ES-I3 (cell line): ENCODE data around the gene SLC35G1.

Experiments used
- H3K36me3 ChIP-seq: 2 replicates; pipeline ENCODE4 v1.6.1; 2013; ENCODE audit warnings: mild to moderate bottlenecking, low read length, control low read depth, moderate library complexity; ENCODE audit not compliant: insufficient read depth
- H3K4me1 ChIP-seq: 2 replicates; pipeline ENCODE4 v1.6.1; 2013; ENCODE audit warnings: mild to moderate bottlenecking, control low read depth, low read length; ENCODE audit not compliant: insufficient read depth
- H3K9ac ChIP-seq: 2 replicates; pipeline ENCODE4 v1.6.1; 2013; ENCODE audit warnings: low read depth, mild to moderate bottlenecking, low read length, moderate library complexity
- H3K9me3 ChIP-seq: 2 replicates; pipeline ENCODE4 v1.6.1; 2013; ENCODE audit warnings: mild to moderate bottlenecking, low read length, moderate library complexity; ENCODE audit not compliant: control insufficient read depth, insufficient read depth

Gene SLC35G1

DNA sequence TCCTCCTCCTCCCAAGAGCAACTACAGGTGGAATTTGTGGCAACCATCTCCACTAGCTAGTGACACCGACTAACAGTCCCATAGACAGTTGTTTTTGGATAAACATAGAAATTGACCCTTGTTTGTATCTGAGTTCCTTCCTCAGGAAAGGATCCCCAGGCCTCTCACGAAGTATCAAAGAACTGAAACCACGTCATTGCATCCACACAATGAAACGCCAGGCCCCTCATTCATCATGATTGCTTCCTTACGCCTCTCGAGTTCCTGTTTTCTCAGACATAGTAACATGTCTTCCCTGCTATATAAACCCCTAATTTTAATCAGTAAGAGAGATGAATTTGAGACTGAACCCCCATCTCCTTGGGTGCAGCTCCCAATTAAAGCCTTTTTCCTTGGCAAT is 18.1 kb downstream of the SLC35G1 start:
- no peaks in the 10 kb centered on the region for H3K9me3 ChIP-seq
- no peak overlapping the region for H3K9ac ChIP-seq
- H3K36me3 ChIP-seq: no peaks in the 10 kb centered on the region
- 0 out of 2 replicates have a peak, but pooled peaks cover 1% of the 10 kb centered on the region for H3K4me1 ChIP-seq

DNA sequence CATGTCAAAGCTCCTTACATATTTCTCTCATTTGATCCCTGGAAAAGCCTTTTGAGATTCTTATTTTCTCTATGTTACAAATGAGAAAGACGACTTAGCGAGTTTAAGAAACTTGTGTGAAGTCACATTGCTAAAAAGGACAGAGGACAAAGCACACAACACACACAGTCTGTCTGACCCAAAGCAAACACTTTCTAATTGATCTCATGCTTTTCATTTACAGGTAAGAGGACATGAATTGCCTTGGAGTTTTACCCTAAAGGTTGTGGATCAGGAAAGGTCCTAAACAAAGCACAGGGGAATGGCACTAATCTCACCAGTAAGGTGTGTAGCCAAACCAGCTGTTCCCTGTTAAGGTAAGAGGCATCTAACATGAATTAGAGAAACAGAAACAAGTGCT is 18.7 kb downstream of the SLC35G1 start:
- Histone ChIP-seq H3K9ac (no peak overlapping the region), H3K9me3 (no peaks in the 10 kb centered on the region), H3K36me3 (no peaks in the 10 kb centered on the region), H3K4me1 (peaks cover 7% of the 10 kb centered on the region)

DNA sequence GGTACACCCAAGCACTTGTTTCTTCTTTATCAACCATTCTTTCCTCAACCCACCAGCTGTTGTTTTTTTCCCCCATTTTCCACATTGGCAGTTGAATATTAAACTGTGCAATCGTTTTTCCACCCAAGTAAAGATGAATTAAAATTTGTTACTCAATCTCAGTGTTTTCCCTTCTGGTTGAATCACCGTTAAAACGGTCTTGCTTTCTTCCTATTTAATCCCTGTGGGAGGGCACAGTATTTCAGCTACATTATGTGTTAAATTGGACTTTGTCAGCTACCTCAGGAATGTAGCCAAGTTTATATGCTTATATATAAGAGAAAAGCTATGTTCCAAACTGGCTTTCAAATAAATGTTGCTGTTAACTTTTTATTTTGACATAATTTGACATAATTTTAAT is 19.9 kb downstream of the SLC35G1 start:
- Histone ChIP-seq H3K9me3 (no peaks in the 10 kb centered on the region), H3K36me3 (no peaks in the 10 kb centered on the region), H3K9ac (no peak overlapping the region), H3K4me1 (peaks cover 11% of the 10 kb centered on the region)

DNA sequence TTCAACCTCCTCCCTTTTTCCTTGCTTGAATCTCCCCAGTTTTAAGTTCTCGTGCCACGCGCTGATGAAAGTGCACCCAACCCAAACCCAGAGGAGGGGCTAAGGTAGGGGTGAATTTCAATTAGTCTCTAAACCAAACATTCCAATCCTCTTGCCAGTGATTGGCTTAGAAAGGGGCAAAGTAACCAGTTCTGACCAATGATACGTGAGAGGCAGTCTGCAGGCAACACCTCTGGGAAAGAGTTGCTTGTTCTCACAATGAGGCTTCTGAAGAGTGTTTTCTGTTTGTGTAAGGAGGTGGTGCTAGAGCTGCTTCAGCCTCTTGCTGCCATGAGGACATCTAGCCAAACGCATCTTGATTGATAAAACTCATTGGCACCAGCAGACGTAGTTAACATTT is 21.8 kb downstream of the SLC35G1 start:
- Histone ChIP-seq H3K9ac (peak overlapping the region; percentile 42; the same call in 1 of the 2 replicates), H3K9me3 (no peaks in the 10 kb centered on the region), H3K36me3 (no peaks in the 10 kb centered on the region), H3K4me1 (peaks cover 11% of the 10 kb centered on the region)

DNA sequence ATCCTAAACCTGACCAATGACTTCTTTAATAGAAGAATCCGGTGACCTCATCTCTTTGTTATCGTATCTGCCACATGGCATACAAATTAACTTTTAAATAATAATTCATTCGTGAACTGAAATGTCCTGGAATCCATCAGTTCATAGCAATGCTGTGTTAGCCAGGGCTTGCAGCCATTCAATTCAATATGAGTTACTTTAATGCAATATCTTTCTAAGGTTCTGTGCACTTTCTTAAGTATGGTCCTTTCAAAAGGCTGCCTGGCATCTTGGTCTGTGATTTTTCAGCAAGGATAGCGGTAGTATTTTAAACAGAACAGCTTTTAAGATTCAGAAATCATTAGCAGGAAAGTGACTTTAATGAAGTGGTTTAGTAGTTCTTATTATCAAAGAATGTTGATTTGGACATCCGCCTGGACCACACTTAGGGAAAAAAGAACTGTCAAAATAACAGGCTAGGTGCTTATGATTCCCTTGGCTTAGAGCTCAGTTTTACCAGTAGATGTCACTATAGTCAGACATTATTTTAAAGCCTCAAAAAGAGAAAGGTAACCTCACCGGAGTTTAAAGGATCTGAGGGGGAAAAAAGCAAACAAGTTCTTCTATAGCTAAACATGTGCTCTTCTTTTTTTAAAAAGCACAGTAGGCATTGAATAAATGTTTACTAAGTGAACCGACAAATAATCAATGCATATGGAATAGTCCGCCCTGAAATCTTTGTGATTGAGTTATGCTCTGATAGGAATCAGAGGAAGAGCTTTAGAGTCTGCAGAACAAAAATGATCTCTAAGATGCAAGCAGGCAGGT is 22.7 kb downstream of the SLC35G1 start:
- Histone ChIP-seq H3K4me1 (peaks cover 11% of the 10 kb centered on the region), H3K9me3 (no peaks in the 10 kb centered on the region), H3K9ac (peak overlapping the region; percentile 46; the same call in 1 of the 2 replicates), H3K36me3 (no peaks in the 10 kb centered on the region)

DNA sequence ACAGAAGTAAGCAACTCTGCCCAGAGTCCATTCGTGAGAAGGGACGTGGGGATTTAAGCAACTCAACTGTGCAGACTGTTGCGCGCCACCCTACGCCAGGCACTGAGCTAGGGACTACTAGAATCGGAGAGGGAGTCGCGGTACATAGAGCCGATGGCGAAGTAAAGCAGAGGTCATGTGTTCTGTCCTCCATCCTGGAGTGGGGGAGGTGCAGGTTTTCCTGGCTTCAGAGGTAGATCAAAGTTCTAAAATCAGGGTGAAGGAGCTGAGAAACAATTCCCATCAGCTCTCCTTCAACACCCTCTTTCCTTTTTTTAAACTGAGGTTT is 23.2 kb downstream of the SLC35G1 start:
- peak overlapping the region; percentile 46; the same call in 1 of the 2 replicates for H3K9ac ChIP-seq
- H3K9me3 ChIP-seq: no peaks in the 10 kb centered on the region
- H3K4me1 ChIP-seq: peaks cover 11% of the 10 kb centered on the region
- H3K36me3 ChIP-seq: no peaks in the 10 kb centered on the region

DNA sequence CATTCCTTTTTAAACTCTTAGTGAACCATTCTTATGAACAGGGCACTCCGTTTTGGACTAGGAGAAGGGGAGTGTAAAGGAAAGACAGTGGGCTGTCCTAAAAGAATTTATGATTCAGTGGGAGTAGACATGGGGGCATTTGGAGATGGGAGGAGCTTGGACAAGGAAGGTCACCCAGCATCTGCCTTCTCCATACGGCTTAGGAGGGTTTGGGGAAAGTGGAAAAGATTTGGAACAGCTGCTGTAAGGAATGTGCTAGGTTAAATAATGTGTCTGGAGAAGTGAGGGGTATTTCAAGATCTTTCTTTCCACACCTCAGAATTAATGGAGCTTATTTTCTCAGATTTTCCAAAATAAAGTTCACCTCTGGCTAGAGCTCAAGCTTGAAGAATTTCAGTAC is 24.0 kb downstream of the SLC35G1 start:
- Histone ChIP-seq H3K4me1 (peaks cover 11% of the 10 kb centered on the region), H3K9me3 (no peaks in the 10 kb centered on the region), H3K36me3 (no peaks in the 10 kb centered on the region), H3K9ac (no peak overlapping the region)

DNA sequence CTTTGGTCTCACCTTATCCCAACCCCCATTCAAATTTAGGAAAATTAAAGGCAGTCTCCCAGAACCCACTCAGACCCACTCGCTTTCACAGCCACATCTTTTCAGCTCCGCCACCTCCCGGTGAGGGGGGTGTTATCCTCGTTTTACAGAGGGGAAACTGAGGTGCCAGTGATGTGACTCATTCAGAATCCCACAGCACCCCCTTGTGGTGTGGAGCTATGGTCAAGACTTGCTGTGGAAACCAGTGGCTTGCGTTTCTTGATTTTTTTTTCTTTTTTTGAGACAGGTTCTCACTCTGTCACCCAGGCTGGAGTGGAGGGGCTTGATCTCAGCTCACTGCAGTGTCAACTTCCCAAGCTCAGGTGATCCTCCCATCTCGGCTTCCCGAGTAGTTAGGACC is 27.6 kb downstream of the SLC35G1 start:
- Histone ChIP-seq H3K9ac (no peak overlapping the region), H3K4me1 (peaks cover 11% of the 10 kb centered on the region), H3K36me3 (no peaks in the 10 kb centered on the region), H3K9me3 (no peaks in the 10 kb centered on the region)

DNA sequence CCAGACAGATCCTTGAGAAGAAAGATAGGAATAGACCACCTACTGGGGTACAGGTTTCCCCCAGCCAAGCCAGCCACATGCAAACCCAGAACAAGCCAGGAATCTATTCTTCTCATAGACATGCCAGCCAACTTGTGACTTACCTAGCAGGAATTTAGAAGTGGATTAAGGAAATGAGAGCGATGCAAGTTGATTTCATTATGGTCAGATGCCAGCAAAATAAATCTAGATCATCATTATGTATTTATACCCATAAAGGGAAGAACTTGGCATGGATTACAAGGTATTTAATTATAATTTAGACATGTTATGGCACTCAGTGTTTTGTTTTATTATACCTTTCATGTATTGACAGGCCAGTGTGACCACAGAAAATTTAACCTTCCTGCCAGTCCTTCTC is 32.8 kb downstream of the SLC35G1 start:
- Histone ChIP-seq H3K9ac (no peak overlapping the region), H3K4me1 (no peaks in the 10 kb centered on the region), H3K36me3 (no peaks in the 10 kb centered on the region), H3K9me3 (no peaks in the 10 kb centered on the region)

DNA sequence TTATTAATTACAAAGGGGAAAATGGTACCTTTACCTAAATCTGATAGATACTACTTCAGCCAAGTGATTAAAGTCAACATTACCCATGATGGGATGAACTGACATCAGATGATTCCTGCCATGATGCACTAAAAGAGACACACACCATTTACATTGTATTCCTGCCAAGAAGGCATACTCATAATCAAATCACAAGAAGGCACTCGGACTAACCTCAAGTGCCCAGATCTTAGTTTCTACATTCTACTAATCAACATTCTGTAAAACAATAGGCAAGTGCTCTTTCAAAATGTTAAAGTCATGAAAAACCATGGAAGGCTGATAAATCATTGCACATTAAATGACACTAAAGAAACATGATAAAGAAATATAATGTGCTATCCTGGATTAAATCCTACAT is 44.4 kb downstream of the SLC35G1 start:
- Histone ChIP-seq H3K36me3 (no peaks in the 10 kb centered on the region), H3K9ac (no peak overlapping the region), H3K9me3 (no peaks in the 10 kb centered on the region), H3K4me1 (no peaks in the 10 kb centered on the region)

DNA sequence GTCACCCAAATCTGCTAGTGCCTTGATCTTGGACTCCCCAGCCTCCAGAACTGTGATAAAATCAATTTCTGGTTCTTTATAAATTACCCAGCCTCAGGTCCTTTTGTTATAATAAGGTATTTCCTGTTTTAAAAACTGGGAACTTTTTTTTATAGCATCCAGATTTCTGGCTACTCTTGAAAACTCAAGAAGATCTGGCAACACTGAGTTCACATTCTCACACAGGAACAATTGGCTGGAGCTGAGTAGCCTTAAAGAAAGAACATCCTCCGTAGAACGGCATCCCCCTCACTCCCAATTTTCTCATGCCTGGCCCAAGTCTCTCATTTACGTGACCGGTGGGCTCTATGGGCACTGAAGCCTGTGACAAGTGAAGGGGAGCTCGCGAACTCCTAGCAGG is 47.1 kb downstream of the SLC35G1 start:
- Histone ChIP-seq H3K9me3 (no peaks in the 10 kb centered on the region), H3K36me3 (no peaks in the 10 kb centered on the region), H3K9ac (no peak overlapping the region), H3K4me1 (no peaks in the 10 kb centered on the region)

DNA sequence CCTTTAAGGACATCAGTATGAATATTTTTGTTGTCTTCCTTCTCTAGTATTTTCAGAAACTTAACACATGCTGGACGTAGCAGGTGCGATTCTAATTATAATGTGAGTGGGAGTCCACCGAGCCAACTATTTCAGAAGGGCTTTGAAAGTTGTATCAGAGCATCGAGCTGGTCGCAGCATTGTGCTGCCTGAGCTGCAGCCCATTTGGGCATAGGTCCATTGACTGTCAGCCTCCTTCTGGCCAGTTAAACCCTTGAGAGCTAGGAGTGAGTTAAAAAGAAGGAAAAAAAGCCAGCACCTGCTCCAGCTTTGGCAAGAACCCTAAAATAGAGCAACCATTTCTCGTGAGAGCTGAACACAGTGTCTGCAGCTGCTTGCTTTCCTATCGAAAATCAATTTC is 47.8 kb downstream of the SLC35G1 start:
- Histone ChIP-seq H3K9ac (no peak overlapping the region), H3K4me1 (no peaks in the 10 kb centered on the region), H3K9me3 (no peaks in the 10 kb centered on the region), H3K36me3 (no peaks in the 10 kb centered on the region)

DNA sequence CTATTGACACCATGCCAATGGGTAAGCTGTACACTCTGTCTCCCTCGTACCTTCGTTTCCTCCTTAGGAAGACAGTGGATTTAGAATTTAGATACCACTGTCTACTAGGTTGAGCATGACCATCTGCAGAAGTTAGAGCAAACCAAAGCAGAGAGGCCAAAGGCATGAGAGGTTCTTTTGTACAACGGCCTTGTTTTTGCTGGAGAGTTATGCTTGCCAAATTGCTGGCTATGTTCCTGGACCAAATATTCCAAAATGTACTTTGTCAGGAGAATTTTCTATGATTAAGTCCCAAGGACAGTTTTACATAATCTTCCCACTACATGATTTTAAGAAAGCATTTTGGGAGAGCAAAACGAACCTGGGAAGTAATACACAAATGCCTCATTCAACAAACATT is 52.0 kb downstream of the SLC35G1 start:
- Histone ChIP-seq H3K36me3 (no peaks in the 10 kb centered on the region), H3K9ac (no peak overlapping the region), H3K4me1 (no peaks in the 10 kb centered on the region), H3K9me3 (no peaks in the 10 kb centered on the region)

DNA sequence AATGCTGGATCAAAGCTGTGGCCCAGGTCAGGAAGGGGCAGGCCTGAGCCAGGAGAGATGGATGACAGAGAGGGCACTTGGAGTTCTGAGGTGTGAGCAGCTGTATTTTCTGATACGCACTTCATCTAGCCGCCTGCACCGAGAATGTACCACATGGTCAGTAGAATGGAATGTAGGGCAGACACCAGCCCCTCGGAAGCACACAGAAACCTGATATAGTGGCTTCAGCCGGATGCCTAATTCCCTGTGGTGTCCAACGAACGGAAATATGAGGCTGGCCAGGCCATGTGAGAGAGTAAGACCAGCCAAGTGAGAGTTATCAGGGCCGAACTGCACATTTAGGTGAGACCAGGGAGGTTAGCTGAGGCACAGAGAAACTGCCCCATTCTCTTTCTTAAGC is 53.3 kb downstream of the SLC35G1 start:
- no peak overlapping the region for H3K9ac ChIP-seq
- no peaks in the 10 kb centered on the region for H3K4me1 ChIP-seq
- H3K36me3 ChIP-seq: no peaks in the 10 kb centered on the region
- H3K9me3 ChIP-seq: no peaks in the 10 kb centered on the region

DNA sequence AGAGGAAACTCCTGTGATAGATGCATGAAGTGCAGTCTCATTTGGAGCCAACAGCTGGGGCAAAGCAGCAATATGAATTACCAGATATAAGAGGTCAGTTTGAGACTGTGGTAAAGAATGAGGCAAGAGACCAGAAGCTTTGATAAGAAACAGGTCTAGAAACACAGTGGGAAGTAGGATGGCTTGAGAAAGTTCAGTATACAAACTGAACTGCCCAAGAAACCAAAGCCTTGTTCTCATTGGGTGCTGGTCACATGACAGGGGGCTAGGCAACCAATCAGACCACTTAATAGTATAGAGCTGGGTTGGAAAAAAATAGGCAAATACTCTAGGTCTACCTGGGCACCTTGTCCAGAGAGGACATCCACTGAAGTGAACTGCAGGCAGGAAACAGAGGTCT is 53.7 kb downstream of the SLC35G1 start:
- Histone ChIP-seq H3K36me3 (no peaks in the 10 kb centered on the region), H3K4me1 (no peaks in the 10 kb centered on the region), H3K9me3 (no peaks in the 10 kb centered on the region), H3K9ac (no peak overlapping the region)
